OCI-LY7 (cell line): ENCODE data around the gene SKIL. TPM values are rescaled to one million over a fixed set of nuclear protein-coding genes. Genes with fewer than 3 reads are reported as not detected.
A peak's percentile ranks its signal among the peaks of the same experiment; 100 is the strongest.

Experiments
- BruUV-seq: library from RNA; stranded (reverse); fragments of 400-500 nt; replicated peaks from 2 replicates; lab custom pipeline; 2021; lab: Mats Ljungman, UMichigan
- CTCF ChIA-PET: fragments of 300-600 bp; sonication (Branson Sonifier 250); formaldehyde crosslinking; loops from one replicate; lab custom pipeline; 2022; ENCODE audit warnings: antibody characterized with exemption; ENCODE audit not compliant: unreplicated experiment; lab: Charles Lee
- POLR2A ChIA-PET: fragments of 300-600 bp; sonication (Branson Sonifier 250); formaldehyde crosslinking; loops from one replicate; lab custom pipeline; 2022; ENCODE audit warnings: antibody characterized with exemption; lab: Charles Lee
- DNase-seq: peaks from one replicate; pipeline ENCODE4 v3.0.0-alpha.2; 2015; ENCODE audit warnings: low spot score
- H2AFZ ChIP-seq: fragments of 200-600 bp; sonication (generic), shearing (Covaris generic); 2 replicates; pipeline ENCODE4 v1.6.1; 2014; ENCODE audit warnings: mild to moderate bottlenecking, antibody characterized with exemption, low read length, moderate library complexity
- H3K27ac ChIP-seq: fragments of 200-600 bp; sonication (generic); 2 replicates; pipeline ENCODE4 v1.5.1; 2014; ENCODE audit warnings: mixed run types, low read depth, mild to moderate bottlenecking, moderate library complexity, low read length, inconsistent platforms; ENCODE audit not compliant: poor library complexity, severe bottlenecking
- H3K36me3 ChIP-seq: fragments of 200-600 bp; sonication (generic); 2 replicates; pipeline ENCODE4 v1.6.1; 2014; ENCODE audit warnings: mild to moderate bottlenecking, antibody characterized with exemption, low read length, moderate library complexity, mixed read lengths; ENCODE audit not compliant: insufficient read depth
- H3K4me1 ChIP-seq: fragments of 200-600 bp; sonication (generic); 2 replicates; pipeline ENCODE4 v1.5.1; 2014; ENCODE audit warnings: mild to moderate bottlenecking, low read length; ENCODE audit not compliant: insufficient read depth, poor library complexity, severe bottlenecking
- H3K4me2 ChIP-seq: fragments of 200-600 bp; sonication (generic); 2 replicates; pipeline ENCODE4 v1.6.1; 2014; ENCODE audit warnings: mild to moderate bottlenecking, low read length
- H3K4me3 ChIP-seq: fragments of 200-600 bp; sonication (generic); 2 replicates; pipeline ENCODE4 v1.5.1; 2014; ENCODE audit warnings: mild to moderate bottlenecking, low read depth, low read length; ENCODE audit not compliant: poor library complexity, severe bottlenecking
- H3K79me2 ChIP-seq: fragments of 200-600 bp; sonication (generic); 2 replicates; pipeline ENCODE4 v1.6.1; 2016; ENCODE audit warnings: low read depth, mild to moderate bottlenecking, low read length, moderate library complexity, mixed read lengths; ENCODE audit not compliant: insufficient read depth
- H3K9me2 ChIP-seq: fragments of 200-600 bp; sonication (generic); 2 replicates; pipeline ENCODE4 v1.6.1; 2016; ENCODE audit warnings: mild to moderate bottlenecking, low read length, mixed read lengths; ENCODE audit not compliant: insufficient read depth
- H3K9me3 ChIP-seq: fragments of 200-600 bp; sonication (generic); 2 replicates; pipeline ENCODE4 v1.6.1; 2014; ENCODE audit warnings: mild to moderate bottlenecking, mixed run types, low read length, mixed read lengths
- H4K20me1 ChIP-seq: fragments of 200-600 bp; sonication (generic); 2 replicates; pipeline ENCODE4 v1.6.1; 2014; ENCODE audit warnings: mild to moderate bottlenecking, antibody characterized with exemption, low read length, moderate library complexity, mixed read lengths; ENCODE audit not compliant: insufficient read depth
- CTCF ChIP-seq: fragments of 200-600 bp; sonication (generic); conservative IDR thresholded peaks from 2 replicates; pipeline ENCODE4 v1.5.1; 2014; ENCODE audit warnings: mild to moderate bottlenecking, antibody characterized with exemption, low read length, moderate library complexity, mixed read lengths
- EZH2phosphoT487 ChIP-seq: fragments of 200-600 bp; sonication (generic); IDR thresholded peaks from 2 replicates; pipeline ENCODE4 v1.6.1; 2018; ENCODE audit warnings: low read depth, borderline replicate concordance, mild to moderate bottlenecking, mixed run types, antibody characterized with exemption, low read length, moderate library complexity, mixed read lengths
- intact Hi-C: fragments of 100-400 bp; cut with micrococcal nuclease; formaldehyde crosslinking; loops from one replicate; pipeline ENCODE4 v1.10.0; 2022; ENCODE audit not compliant: unreplicated experiment
- total RNA-seq, 2 experiments: library from RNA; depleted of rRNA in 1 of 2; stranded (reverse); fragments of >200 nt in 1 of 2; shearing (Covaris generic) in 1 of 2; gene quantifications; 2 replicates each; pipeline ENCODE4 v1.2.3, GENCODE V29; 2014 to 2022

Gene SKIL
- total RNA-seq, 2 experiments from 2014 or later, result 60.9 to 86.3 TPM

- peak overlapping the region; percentile 75 for H3K4me2 ChIP-seq
- intact Hi-C loops, result no loop called here
- CTCF ChIA-PET, result interaction anchor here (0.6 kb wide), 1 partner anchor 63 kb away, joined by 3 read pairs; no protein-coding TSS in a partner anchor
- peaks cover 85% of the 10 kb centered on the region for H3K36me3 ChIP-seq
- DNase-seq, result no peak
- BruUV-seq, result no TSS peak
- TF ChIP-seq EZH2phosphoT487 (no peak), CTCF (no peak)
- peaks cover 22% of the 10 kb centered on the region; the same call in 1 of the 2 replicates for H4K20me1 ChIP-seq
- H3K27ac ChIP-seq, result peak overlapping the region; percentile 94
- H3K4me3 ChIP-seq, result peak overlapping the region; percentile 97
- no peaks in the 10 kb centered on the region for H3K9me3 ChIP-seq
- H2AFZ ChIP-seq, result no peak overlapping the region
- peaks cover 100% of the 10 kb centered on the region for H3K79me2 ChIP-seq
- H3K9me2 ChIP-seq, result no peaks in the 10 kb centered on the region
- peaks cover 61% of the 10 kb centered on the region for H3K4me1 ChIP-seq
- POLR2A ChIA-PET, result interaction anchor here (0.7 to 1.9 kb wide), 10 partner anchors 10 to 597 kb away, joined by 3 to 17 read pairs (median 4); no protein-coding TSS in a partner anchor
Measured at GRCh38 chr3:170363471-170363994, 6.0 kb downstream of the SKIL start.

- intact Hi-C loops, result loop anchor here (5.0 kb wide), 1 partner anchor 183 kb away; the partner anchor contains the start of gene PHC3
- Histone ChIP-seq H2AFZ (no peak overlapping the region), H3K4me3 (peak overlapping the region; percentile 97), H4K20me1 (peaks cover 15% of the 10 kb centered on the region; the same call in 1 of the 2 replicates), H3K4me1 (peaks cover 66% of the 10 kb centered on the region), H3K36me3 (peaks cover 87% of the 10 kb centered on the region), H3K9me2 (no peaks in the 10 kb centered on the region), H3K79me2 (peaks cover 100% of the 10 kb centered on the region), H3K27ac (peak overlapping the region; percentile 56), H3K4me2 (peak overlapping the region; percentile 75), H3K9me3 (no peaks in the 10 kb centered on the region)
- ChIA-PET POLR2A (interaction anchor here (0.6 to 2.2 kb wide), 3 partner anchors 9 to 1956 kb away, joined by 3 to 7 read pairs (median 4); no protein-coding TSS in a partner anchor), CTCF (no interaction called here)
- no TSS peak for BruUV-seq
- TF ChIP-seq EZH2phosphoT487 (no peak), CTCF (no peak)
- no peak for DNase-seq
Measured at GRCh38 chr3:170364965-170365364, 7.5 kb downstream of the SKIL start.

GRCh38 chr3:170367797-170368196 lies 10.3 kb downstream of the SKIL start:
- no TSS peak for BruUV-seq
- TF ChIP-seq EZH2phosphoT487, result no peak
- no peak for TF ChIP-seq CTCF
- H3K79me2 ChIP-seq, result peaks cover 100% of the 10 kb centered on the region
- peak; percentile 51 for DNase-seq
- peaks cover 78% of the 10 kb centered on the region for H3K4me1 ChIP-seq
- peaks cover 19% of the 10 kb centered on the region; the same call in 1 of the 2 replicates for H4K20me1 ChIP-seq
- intact Hi-C loops, result loop anchor here (1.0 to 5.0 kb wide), 2 partner anchors 10 to 185 kb away; partner anchors contain the start of genes PHC3 and SKIL
- POLR2A ChIA-PET, result interaction anchor here (0.7 to 1.2 kb wide), 3 partner anchors 17 to 194 kb away, joined by 3 read pairs; no protein-coding TSS in a partner anchor
- CTCF ChIA-PET, result no interaction called here
- H3K27ac ChIP-seq, result peak overlapping the region; percentile 80
- no peaks in the 10 kb centered on the region for H3K9me2 ChIP-seq
- H3K9me3 ChIP-seq, result no peaks in the 10 kb centered on the region; the same call in 1 of the 2 replicates
- H2AFZ ChIP-seq, result no peak overlapping the region
- peak overlapping the region; percentile 98 for H3K4me2 ChIP-seq
- H3K4me3 ChIP-seq, result peak overlapping the region; percentile 69
- peaks cover 86% of the 10 kb centered on the region for H3K36me3 ChIP-seq
